Neural progenitor cell (in vitro differentiated cells): ENCODE measurements around the gene SYNGR3.

ENCODE experiments used
- CTCF ChIP-seq: fragments of 200-600 bp; sonication (generic); IDR thresholded peaks from 2 replicates; pipeline ENCODE4 v1.5.1; 2017; ENCODE audit warnings: antibody characterized with exemption, mild to moderate bottlenecking
- EZH2 ChIP-seq: fragments of 200-600 bp; sonication (generic); IDR thresholded peaks from 2 replicates; pipeline ENCODE4 v1.6.1; 2017; ENCODE audit warnings: antibody characterized with exemption, mild to moderate bottlenecking, moderate library complexity
- EZH2phosphoT487 ChIP-seq: fragments of 200-600 bp; sonication (generic); IDR thresholded peaks from 2 replicates; pipeline ENCODE4 v1.6.1; 2017; ENCODE audit warnings: antibody characterized with exemption

- TF ChIP-seq CTCF (no peak), EZH2phosphoT487 (peak; percentile 89), EZH2 (peak; percentile 91)
Measured at GRCh38 chr16:2019921-2020831, 30.4 kb downstream of the SYNGR3 start.
